Stimulated activated naive CD8-positive, alpha-beta T cell treated with anti-CD3 and anti-CD28 coated beads, Interleukin-15, amount 100 ng/mL, for 72 hours (primary cell): ENCODE measurements around the gene ETV5.

Experiments used
- ATAC-seq: fragments of 150-1000 bp; cut with Tn5 transposase; 2 replicates; pipeline ENCODE4 v1.10.0; 2021; ENCODE audit warnings: mild to moderate bottlenecking, moderate library complexity
- DNase-seq, 2 donors: peaks; one replicate each; pipeline ENCODE4 v3.0.0; 2021 to 2022
- H3K27ac Mint-ChIP-seq, 2 donors: one replicate each; pipeline ENCODE4 v1.8.0; 2022; ENCODE audit warnings: mild to moderate bottlenecking in 2 of 2, mixed read lengths in 2 of 2, moderate library complexity in 2 of 2
- H3K27me3 Mint-ChIP-seq: one replicate; pipeline ENCODE4 v1.8.0; 2022; ENCODE audit warnings: mixed read lengths
- H3K4me1 Mint-ChIP-seq: one replicate; pipeline ENCODE4 v1.8.0; 2022; ENCODE audit warnings: mild to moderate bottlenecking, mixed read lengths
- H3K4me3 Mint-ChIP-seq, 2 donors: one replicate each; pipeline ENCODE4 v1.8.0; 2022; ENCODE audit warnings: mild to moderate bottlenecking in 2 of 2, mixed read lengths in 2 of 2, moderate library complexity in 1 of 2
- H3K9me3 Mint-ChIP-seq, 2 donors: one replicate each; pipeline ENCODE4 v1.8.0; 2022; ENCODE audit warnings: mixed read lengths in 2 of 2

ETV5 gene

GRCh38 chr3:186093271-186093900 is 15.5 kb downstream of the ETV5 start:
- Mint-ChIP-seq H3K27ac (no peak overlapping the region), H3K4me1 (peaks cover 17% of the 10 kb centered on the region), H3K4me3 (no peak overlapping the region), H3K9me3 (no peaks in the 10 kb centered on the region), H3K27me3 (peaks cover 90% of the 10 kb centered on the region)
- DNase-seq (no peak), ATAC-seq (no peak)

GRCh38 chr3:186092360-186093070 is 16.4 kb downstream of the ETV5 start:
- DNase-seq (no peak), ATAC-seq (no peak)
- Mint-ChIP-seq H3K9me3 (no peaks in the 10 kb centered on the region), H3K27me3 (peaks cover 90% of the 10 kb centered on the region), H3K4me1 (peaks cover 9% of the 10 kb centered on the region), H3K4me3 (no peak overlapping the region), H3K27ac (no peak overlapping the region)

GRCh38 chr3:186090901-186091300 is 18.0 kb downstream of the ETV5 start:
- DNase-seq: no peak

GRCh38 chr3:186088335-186088734 is 20.6 kb downstream of the ETV5 start:
- H3K27me3 Mint-ChIP-seq: peaks cover 67% of the 10 kb centered on the region
- no peaks in the 10 kb centered on the region for H3K9me3 Mint-ChIP-seq
- H3K4me1 Mint-ChIP-seq: no peaks in the 10 kb centered on the region
- no peak overlapping the region for H3K4me3 Mint-ChIP-seq
- no peak overlapping the region for H3K27ac Mint-ChIP-seq
- no peak for DNase-seq
- no peak for ATAC-seq

More at GRCh38 chr3:186090901-186091300, 18.0 kb downstream of the ETV5 start:
- Mint-ChIP-seq H3K4me1 (no peaks in the 10 kb centered on the region), H3K27me3 (peaks cover 84% of the 10 kb centered on the region), H3K9me3 (no peaks in the 10 kb centered on the region), H3K4me3 (no peak overlapping the region), H3K27ac (no peak overlapping the region)
- ATAC-seq: no peak

GRCh38 chr3:186084264-186084663 is 24.6 kb downstream of the ETV5 start:
- H3K27me3 Mint-ChIP-seq: peaks cover 52% of the 10 kb centered on the region
- ATAC-seq: no peak

GRCh38 chr3:186083746-186084145 is 25.1 kb downstream of the ETV5 start:
- H3K27ac Mint-ChIP-seq: no peak overlapping the region
- DNase-seq (no peak), ATAC-seq (no peak)
- H3K27me3 Mint-ChIP-seq: peaks cover 48% of the 10 kb centered on the region
- no peaks in the 10 kb centered on the region for H3K9me3 Mint-ChIP-seq
- no peaks in the 10 kb centered on the region for H3K4me1 Mint-ChIP-seq
- no peak overlapping the region for H3K4me3 Mint-ChIP-seq

More at GRCh38 chr3:186084264-186084663, 24.6 kb downstream of the ETV5 start:
- Mint-ChIP-seq H3K4me1 (no peaks in the 10 kb centered on the region), H3K9me3 (no peaks in the 10 kb centered on the region), H3K27ac (no peak overlapping the region), H3K4me3 (no peak overlapping the region)
- no peak for DNase-seq

GRCh38 chr3:186082150-186082549 is 26.7 kb downstream of the ETV5 start:
- Mint-ChIP-seq H3K27ac (no peak overlapping the region), H3K4me3 (no peak overlapping the region), H3K9me3 (no peaks in the 10 kb centered on the region), H3K4me1 (no peaks in the 10 kb centered on the region), H3K27me3 (peaks cover 36% of the 10 kb centered on the region)
- DNase-seq: no peak
- ATAC-seq: no peak

GRCh38 chr3:186081678-186082077 is 27.2 kb downstream of the ETV5 start:
- Mint-ChIP-seq H3K9me3 (no peaks in the 10 kb centered on the region), H3K27ac (no peak overlapping the region), H3K4me1 (no peaks in the 10 kb centered on the region), H3K27me3 (peaks cover 34% of the 10 kb centered on the region), H3K4me3 (no peak overlapping the region)
- DNase-seq: no peak
- ATAC-seq: no peak

- DNase-seq (no peak), ATAC-seq (no peak)
- H3K27ac Mint-ChIP-seq: no peak overlapping the region
- no peaks in the 10 kb centered on the region for H3K4me1 Mint-ChIP-seq
- H3K9me3 Mint-ChIP-seq: no peaks in the 10 kb centered on the region
- peaks cover 26% of the 10 kb centered on the region for H3K27me3 Mint-ChIP-seq
- H3K4me3 Mint-ChIP-seq: no peak overlapping the region
These were observed 27.9 kb downstream of the ETV5 start for GRCh38 chr3:186080849-186081438.

- no peak for DNase-seq
- ATAC-seq: no peak
- H3K27me3 Mint-ChIP-seq: peaks cover 24% of the 10 kb centered on the region
These were observed 29.0 kb downstream of the ETV5 start for GRCh38 chr3:186079925-186080324.

GRCh38 chr3:186077466-186077865 is 31.4 kb downstream of the ETV5 start:
- no peak for DNase-seq
- H3K27me3 Mint-ChIP-seq: peaks cover 26% of the 10 kb centered on the region
- ATAC-seq: no peak
- no peak overlapping the region for H3K27ac Mint-ChIP-seq
- no peak overlapping the region for H3K4me3 Mint-ChIP-seq
- H3K4me1 Mint-ChIP-seq: no peaks in the 10 kb centered on the region
- H3K9me3 Mint-ChIP-seq: peaks cover 6 to 7% of the 10 kb centered on the region in 2 donors

More at GRCh38 chr3:186079925-186080324, 29.0 kb downstream of the ETV5 start:
- Mint-ChIP-seq H3K4me3 (no peak overlapping the region), H3K4me1 (no peaks in the 10 kb centered on the region), H3K9me3 (peaks cover 5 to 6% of the 10 kb centered on the region in 2 donors), H3K27ac (no peak overlapping the region)

GRCh38 chr3:186075931-186076567 is 32.8 kb downstream of the ETV5 start:
- Mint-ChIP-seq H3K4me3 (no peak overlapping the region), H3K4me1 (no peaks in the 10 kb centered on the region), H3K27me3 (peaks cover 32% of the 10 kb centered on the region), H3K9me3 (peaks cover 6 to 7% of the 10 kb centered on the region in 2 donors), H3K27ac (no peak overlapping the region)
- no peak for ATAC-seq
- DNase-seq: no peak

GRCh38 chr3:186075489-186075888 is 33.4 kb downstream of the ETV5 start:
- DNase-seq (no peak), ATAC-seq (no peak)
- H3K4me1 Mint-ChIP-seq: no peaks in the 10 kb centered on the region
- H3K27me3 Mint-ChIP-seq: peaks cover 35% of the 10 kb centered on the region
- peaks cover 6 to 7% of the 10 kb centered on the region in 2 donors for H3K9me3 Mint-ChIP-seq
- H3K27ac Mint-ChIP-seq: no peak overlapping the region
- no peak overlapping the region for H3K4me3 Mint-ChIP-seq

GRCh38 chr3:186073641-186074040 is 35.2 kb downstream of the ETV5 start:
- H3K9me3 Mint-ChIP-seq: peaks cover 6 to 7% of the 10 kb centered on the region in 2 donors
- no peak overlapping the region for H3K4me3 Mint-ChIP-seq
- no peak overlapping the region for H3K27ac Mint-ChIP-seq
- peaks cover 30% of the 10 kb centered on the region for H3K27me3 Mint-ChIP-seq
- ATAC-seq: no peak
- no peak for DNase-seq
- peaks cover under 1% of the 10 kb centered on the region for H3K4me1 Mint-ChIP-seq

GRCh38 chr3:186070996-186071395 is 37.9 kb downstream of the ETV5 start:
- no peak for DNase-seq
- ATAC-seq: no peak
- Mint-ChIP-seq H3K9me3 (peaks cover 6 to 7% of the 10 kb centered on the region in 2 donors), H3K27ac (no peak overlapping the region), H3K4me1 (peaks cover 17% of the 10 kb centered on the region), H3K27me3 (peaks cover 32% of the 10 kb centered on the region), H3K4me3 (no peak overlapping the region)

GRCh38 chr3:186070550-186070949 is 38.3 kb downstream of the ETV5 start:
- H3K27me3 Mint-ChIP-seq: peaks cover 36% of the 10 kb centered on the region
- H3K27ac Mint-ChIP-seq: no peak overlapping the region
- ATAC-seq (no peak), DNase-seq (no peak)
- peaks cover 17% of the 10 kb centered on the region for H3K4me1 Mint-ChIP-seq
- H3K9me3 Mint-ChIP-seq: peaks cover 6 to 7% of the 10 kb centered on the region in 2 donors
- no peak overlapping the region for H3K4me3 Mint-ChIP-seq
